ENCODE results near the gene CEP131.

DNA sequence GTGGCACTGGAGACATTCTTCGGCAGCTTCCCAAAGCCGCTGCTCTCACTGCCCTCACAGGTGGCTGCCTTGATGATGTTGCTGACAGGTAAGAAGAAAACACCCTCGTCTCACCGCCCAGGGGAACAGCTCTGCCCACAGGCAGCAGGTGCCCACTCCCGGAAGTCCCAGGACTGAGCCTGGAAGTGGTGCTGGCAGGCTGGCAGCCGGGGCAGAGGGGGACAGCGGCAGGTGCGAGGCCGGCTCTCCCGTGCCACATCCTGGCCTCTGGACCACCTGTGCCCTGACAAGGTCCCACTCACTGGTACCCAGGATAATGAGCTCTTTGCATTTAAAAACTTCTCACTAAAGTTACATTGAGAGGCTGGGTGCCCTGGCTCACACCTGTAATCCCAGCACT is 20.4 kb downstream of the CEP131 start:
- TF ChIP-seq RAD21 (conservative IDR thresholded peaks at IDR 0.05), result no peak
- TF ChIP-seq, protein P1, sequence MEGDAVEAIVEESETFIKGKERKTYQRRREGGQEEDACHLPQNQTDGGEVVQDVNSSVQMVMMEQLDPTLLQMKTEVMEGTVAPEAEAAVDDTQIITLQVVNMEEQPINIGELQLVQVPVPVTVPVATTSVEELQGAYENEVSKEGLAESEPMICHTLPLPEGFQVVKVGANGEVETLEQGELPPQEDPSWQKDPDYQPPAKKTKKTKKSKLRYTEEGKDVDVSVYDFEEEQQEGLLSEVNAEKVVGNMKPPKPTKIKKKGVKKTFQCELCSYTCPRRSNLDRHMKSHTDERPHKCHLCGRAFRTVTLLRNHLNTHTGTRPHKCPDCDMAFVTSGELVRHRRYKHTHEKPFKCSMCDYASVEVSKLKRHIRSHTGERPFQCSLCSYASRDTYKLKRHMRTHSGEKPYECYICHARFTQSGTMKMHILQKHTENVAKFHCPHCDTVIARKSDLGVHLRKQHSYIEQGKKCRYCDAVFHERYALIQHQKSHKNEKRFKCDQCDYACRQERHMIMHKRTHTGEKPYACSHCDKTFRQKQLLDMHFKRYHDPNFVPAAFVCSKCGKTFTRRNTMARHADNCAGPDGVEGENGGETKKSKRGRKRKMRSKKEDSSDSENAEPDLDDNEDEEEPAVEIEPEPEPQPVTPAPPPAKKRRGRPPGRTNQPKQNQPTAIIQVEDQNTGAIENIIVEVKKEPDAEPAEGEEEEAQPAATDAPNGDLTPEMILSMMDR (IDR thresholded peaks at IDR 0.05; ENCODE audit: poor library complexity, severe bottlenecking), result no peak
- no peak for TF ChIP-seq TAF1 (IDR thresholded peaks at IDR 0.05; ENCODE audit: low read depth)
- no peak for TF ChIP-seq POLR2AphosphoS5 (IDR thresholded peaks at IDR 0.05)
- no peak for TF ChIP-seq EZH2 (IDR thresholded peaks at IDR 0.05; ENCODE audit: borderline replicate concordance, insufficient read depth, low read length, poor library complexity, severe bottlenecking)
- TF ChIP-seq, protein P2, sequence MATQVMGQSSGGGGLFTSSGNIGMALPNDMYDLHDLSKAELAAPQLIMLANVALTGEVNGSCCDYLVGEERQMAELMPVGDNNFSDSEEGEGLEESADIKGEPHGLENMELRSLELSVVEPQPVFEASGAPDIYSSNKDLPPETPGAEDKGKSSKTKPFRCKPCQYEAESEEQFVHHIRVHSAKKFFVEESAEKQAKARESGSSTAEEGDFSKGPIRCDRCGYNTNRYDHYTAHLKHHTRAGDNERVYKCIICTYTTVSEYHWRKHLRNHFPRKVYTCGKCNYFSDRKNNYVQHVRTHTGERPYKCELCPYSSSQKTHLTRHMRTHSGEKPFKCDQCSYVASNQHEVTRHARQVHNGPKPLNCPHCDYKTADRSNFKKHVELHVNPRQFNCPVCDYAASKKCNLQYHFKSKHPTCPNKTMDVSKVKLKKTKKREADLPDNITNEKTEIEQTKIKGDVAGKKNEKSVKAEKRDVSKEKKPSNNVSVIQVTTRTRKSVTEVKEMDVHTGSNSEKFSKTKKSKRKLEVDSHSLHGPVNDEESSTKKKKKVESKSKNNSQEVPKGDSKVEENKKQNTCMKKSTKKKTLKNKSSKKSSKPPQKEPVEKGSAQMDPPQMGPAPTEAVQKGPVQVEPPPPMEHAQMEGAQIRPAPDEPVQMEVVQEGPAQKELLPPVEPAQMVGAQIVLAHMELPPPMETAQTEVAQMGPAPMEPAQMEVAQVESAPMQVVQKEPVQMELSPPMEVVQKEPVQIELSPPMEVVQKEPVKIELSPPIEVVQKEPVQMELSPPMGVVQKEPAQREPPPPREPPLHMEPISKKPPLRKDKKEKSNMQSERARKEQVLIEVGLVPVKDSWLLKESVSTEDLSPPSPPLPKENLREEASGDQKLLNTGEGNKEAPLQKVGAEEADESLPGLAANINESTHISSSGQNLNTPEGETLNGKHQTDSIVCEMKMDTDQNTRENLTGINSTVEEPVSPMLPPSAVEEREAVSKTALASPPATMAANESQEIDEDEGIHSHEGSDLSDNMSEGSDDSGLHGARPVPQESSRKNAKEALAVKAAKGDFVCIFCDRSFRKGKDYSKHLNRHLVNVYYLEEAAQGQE (IDR thresholded peaks at IDR 0.05; ENCODE audit: borderline replicate concordance), result no peak
- TF ChIP-seq EP300 (conservative IDR thresholded peaks at IDR 0.05; ENCODE audit: poor library complexity, severe bottlenecking), result no peak
